GM21723 (cell line): ENCODE results near the gene MOGAT3.

Source experiments
- ATAC-seq: cut with Tn5 transposase; IDR thresholded peaks from one replicate; pipeline ENCODE4 v1.9.1; 2021; ENCODE audit warnings: mild to moderate bottlenecking, moderate library complexity; ENCODE audit not compliant: unreplicated experiment

MOGAT3 gene

GRCh38 chr7:101234636-101235035 is 33.8 kb upstream of the MOGAT3 start:
- ATAC-seq: no peak

- no peak for ATAC-seq
These were observed 33.2 kb upstream of the MOGAT3 start for GRCh38 chr7:101233907-101234547.

DNA sequence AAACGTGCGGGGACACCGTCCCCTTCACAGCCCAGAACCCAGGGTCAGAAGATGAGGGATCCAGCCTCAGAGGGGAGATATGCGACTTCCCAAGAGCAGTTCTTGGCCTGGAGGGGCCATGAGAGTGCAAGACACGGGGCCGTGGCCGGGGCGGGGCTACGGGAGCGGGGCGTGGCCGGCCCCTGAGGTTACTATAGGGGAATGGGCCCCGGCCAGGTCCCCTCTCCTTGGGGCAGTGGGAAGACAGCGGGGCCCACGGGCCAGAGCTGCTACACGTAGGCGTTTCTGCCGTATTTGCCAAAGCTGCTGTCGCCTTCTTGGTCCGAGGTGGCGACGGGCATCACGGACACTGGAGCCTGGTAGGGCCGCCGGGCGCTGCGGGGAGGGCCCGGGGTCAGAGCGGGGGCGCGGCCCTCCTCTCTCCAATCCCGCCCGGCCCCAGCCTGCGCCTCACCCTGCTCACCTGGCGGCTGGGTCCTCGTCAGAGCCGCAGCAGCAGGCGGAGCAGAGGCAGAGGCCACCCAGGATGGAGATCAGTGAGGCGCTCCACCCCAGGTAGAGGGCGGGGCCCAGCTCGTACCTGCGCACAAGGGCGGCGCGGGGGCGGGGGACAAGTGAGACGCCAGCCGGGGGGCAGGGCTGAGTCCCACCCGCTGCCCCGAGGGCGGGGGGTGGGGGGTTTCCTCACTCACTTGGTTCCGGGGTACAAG is 31.5 kb upstream of the MOGAT3 start:
- no peak for ATAC-seq

DNA sequence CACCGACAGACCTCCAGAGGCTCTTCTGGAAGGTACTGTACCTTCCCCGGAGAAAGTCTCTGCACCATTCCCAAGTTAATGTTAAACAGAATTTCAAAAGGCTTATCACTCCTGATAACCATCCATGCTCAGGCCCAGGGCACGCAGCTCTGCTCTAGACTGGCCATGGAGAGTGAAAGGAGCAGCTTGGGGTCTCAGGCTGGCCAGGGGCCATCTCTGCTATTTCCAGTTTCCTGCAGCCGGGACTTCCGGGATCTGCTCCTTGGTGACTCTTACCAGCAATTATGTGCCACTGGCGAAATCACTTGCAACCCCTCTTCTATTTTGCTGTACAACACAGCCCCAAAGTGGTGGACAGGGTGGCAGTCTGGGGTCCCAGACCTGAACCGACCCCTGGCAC is 30.8 kb upstream of the MOGAT3 start:
- no peak for ATAC-seq

DNA sequence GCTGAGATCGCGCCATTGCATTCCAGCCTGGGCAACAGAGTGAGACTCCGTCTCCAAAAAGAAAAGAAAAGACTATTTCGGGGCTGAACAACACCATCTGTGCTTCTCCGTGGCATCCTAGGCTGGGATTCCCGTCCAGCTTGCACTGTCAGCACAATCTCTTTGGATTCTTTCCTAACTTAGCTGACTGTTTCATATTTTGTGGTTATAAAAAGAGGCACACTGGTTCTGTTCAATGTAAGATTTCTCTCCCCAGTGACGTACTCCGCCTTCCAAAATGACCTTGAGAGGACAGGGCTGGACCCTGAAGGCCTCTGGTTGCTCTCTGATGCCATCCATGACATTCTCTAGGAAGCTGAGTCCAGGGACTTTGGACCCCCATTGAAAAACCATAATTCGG is 25.9 kb upstream of the MOGAT3 start:
- ATAC-seq: no peak

GRCh38 chr7:101225650-101226049 is 24.8 kb upstream of the MOGAT3 start:
- ATAC-seq: no peak

GRCh38 chr7:101223528-101223927 is 22.7 kb upstream of the MOGAT3 start:
- ATAC-seq: no peak

DNA sequence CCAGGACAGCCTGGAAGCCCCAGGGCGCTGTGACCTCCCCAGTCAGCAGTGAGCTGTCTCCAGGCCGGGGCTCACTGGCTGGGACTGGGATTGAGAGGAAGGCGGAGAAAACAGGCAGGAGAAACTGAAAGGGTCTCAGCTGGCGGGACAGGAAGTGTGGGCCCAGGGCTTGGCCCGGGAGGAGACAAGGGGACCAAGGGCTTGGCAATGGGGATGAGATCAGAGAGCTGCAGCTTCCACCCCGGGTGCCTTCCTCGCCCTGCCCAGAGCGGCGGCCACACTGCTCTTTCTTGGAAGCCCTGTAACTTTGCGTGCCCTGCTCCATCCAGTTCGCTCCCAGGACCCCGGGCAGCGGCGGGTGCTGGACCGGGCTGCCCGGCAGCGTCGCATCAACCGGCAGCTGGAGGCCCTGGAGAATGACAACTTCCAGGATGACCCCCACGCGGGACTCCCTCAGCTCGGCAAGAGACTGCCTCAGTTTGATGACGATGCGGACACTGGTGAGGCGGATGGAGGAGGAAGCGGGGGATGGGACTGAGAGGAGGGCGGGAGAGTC is 21.5 kb upstream of the MOGAT3 start:
- ATAC-seq: no peak

DNA sequence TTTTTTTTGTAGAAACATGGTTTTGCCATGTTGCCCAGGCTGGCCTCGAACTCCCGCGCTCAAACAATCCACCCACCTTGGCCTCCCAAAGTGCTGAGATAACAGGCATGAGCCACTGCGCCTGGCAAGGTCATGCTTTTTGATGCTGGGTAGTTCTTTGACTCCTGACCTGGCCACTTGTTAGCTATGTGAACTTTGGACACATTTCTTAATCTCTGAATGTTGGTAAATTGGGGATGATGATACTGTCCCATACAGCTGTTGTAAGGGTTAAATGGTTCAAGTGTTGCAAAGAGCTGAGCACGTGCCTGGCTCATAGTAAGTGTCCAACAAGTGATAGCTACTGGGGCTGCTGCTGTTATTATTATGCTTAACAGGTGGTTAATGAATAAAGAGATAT is 19.5 kb upstream of the MOGAT3 start:
- no peak for ATAC-seq

DNA sequence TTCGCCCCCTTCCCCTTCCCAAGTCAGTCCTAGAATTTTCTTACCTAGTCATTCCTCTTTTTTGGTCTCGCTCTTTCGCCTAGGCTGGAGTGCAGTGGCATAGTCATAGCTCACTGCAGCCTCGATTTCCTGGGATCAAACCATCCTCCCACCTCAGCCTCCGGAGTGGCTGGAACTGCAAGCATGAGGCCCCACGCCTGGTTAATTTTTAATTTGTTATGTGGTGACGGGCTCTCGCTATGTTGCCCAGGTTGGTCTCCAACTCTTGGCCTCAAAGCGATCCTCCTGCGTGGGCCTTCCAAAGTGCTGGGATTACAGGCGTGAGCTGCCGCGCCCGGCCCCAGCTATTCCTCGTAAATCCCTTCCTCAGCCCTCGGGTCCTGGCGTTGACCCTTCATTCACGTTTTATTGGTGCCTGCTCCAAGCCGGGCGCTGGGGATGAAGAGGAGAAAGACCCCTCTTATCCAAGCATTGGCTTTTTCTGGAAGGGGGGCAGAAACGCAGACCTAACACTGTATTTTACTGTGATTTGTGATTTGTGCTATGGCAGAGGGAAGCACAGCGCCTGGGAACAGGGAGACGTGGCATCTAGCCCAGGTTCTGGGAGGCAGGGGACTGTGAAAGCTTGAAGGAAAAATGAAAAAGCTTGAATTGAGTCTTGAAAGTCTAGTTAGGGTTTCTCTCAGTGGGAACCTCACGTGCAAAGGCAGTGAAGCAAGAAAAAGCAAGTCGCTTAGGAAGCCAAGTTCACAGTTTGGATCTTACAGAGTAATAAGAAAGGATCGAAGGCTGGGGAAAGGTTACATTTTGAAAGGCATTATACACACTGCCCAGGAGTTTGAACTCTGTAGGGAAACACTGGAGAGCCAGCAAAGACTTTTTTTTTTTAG is 17.6 kb upstream of the MOGAT3 start:
- ATAC-seq: no peak

- peak; percentile 65 for ATAC-seq
These were observed 16.8 kb upstream of the MOGAT3 start, which contains the start of the genes PLOD3 and ZNHIT1 for GRCh38 chr7:101217388-101218235. PLOD3 (minus strand) TSS chr7:101217581; CDS start chr7:101217274, 307 bp downstream. ZNHIT1 (plus strand) TSS chr7:101218165; CDS start chr7:101218196, 31 bp downstream.

GRCh38 chr7:101216860-101217387 is 16.1 kb upstream of the MOGAT3 start:
- no peak for ATAC-seq

GRCh38 chr7:101216001-101216859 is 15.4 kb upstream of the MOGAT3 start:
- no peak for ATAC-seq

- no peak for ATAC-seq
These were observed 11.2 kb upstream of the MOGAT3 start for GRCh38 chr7:101212014-101212413.

- no peak for ATAC-seq
These were observed 10.7 kb upstream of the MOGAT3 start for GRCh38 chr7:101211501-101211900.

DNA sequence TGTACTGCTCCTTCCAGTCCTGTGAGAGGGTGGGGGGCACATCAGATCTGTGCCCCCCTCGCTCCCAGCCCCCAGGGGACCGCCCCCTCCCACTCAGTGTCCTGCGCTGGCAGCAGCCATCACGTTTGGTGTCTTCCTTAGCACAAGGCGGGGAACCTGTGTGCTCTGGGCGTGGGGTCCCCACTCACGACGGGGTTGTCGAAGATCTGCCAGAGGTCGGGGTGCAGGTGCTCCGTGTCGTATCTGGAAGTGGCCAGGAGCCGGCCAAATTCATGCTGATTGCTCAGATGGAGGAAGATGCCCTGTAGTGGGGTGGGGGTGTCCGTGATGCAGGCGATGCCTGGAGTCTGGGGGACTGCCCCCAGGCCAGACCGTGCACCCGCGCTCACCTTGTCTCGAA is 9.3 kb upstream of the MOGAT3 start:
- ATAC-seq: no peak

GRCh38 chr7:101208794-101209193 is 8.0 kb upstream of the MOGAT3 start:
- no peak for ATAC-seq

GRCh38 chr7:101207459-101207858 is 6.6 kb upstream of the MOGAT3 start:
- no peak for ATAC-seq

DNA sequence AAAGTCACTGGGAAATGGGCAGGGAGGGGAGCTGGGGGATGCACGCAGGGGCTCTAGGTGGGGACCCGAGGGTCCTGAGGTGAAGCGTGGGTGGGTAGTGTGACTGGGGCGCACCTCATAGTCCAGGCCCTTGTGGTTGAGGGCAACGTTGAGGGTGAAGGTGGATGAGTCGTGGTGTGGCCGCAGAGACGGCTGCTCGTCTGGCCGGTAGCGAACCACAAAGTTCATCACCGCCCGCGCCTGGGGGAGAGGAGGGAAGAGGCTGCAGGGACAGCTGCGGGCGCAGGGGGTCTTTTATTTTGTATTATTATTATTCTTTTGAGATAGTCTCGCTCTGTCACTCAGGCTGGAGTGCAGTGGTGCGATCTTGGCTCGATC is 5.8 kb upstream of the MOGAT3 start:
- no peak for ATAC-seq
